Endometrial microvascular endothelial cells (primary cell): Measurements from ENCODE around the gene TRRAP. TPM values are rescaled to one million over a fixed set of nuclear protein-coding genes. Genes with fewer than 3 reads are reported as not detected.
"Not testable (repeated sequence)": the region's sequence is repeated elsewhere in the genome, so short reads cannot be mapped to it uniquely, and the experiment has no call there.

Experiments
- in situ Hi-C: cut with HindIII; loops from 2 replicates; pipeline ENCODE4 v1.10.0; 2017; ENCODE audit warnings: low sequenced_read_pairs, low pct_unique_long_range_greater_than_20kb; ENCODE audit errors: inconsistent ontology term
- total RNA-seq: library from RNA; depleted of rRNA; stranded (reverse); fragments of >200 nt; gene quantifications from one replicate; pipeline ENCODE4 v1.2.3, GENCODE V29; 2015; ENCODE audit errors: inconsistent ontology term

The TRRAP gene
- total RNA-seq, 1 donor from 2014 or later: 21.6 TPM

- in situ Hi-C loops: no loop called here
Observed at GRCh38 chr7:99034932-99035722, 156.8 kb downstream of the TRRAP start.

GRCh38 chr7:99035723-99036545, 157.6 kb downstream of the TRRAP start:
- in situ Hi-C loops: no loop called here

GRCh38 chr7:99036546-99037111, 158.3 kb downstream of the TRRAP start:
- in situ Hi-C loops: no loop called here

GRCh38 chr7:99037327-99037940, 159.1 kb downstream of the TRRAP start:
- in situ Hi-C loops: no loop called here

GRCh38 chr7:99038086-99038855, 159.9 kb downstream of the TRRAP start:
- in situ Hi-C loops: no loop called here

GRCh38 chr7:99039384-99039891, 161.1 kb downstream of the TRRAP start:
- in situ Hi-C loops: no loop called here

- in situ Hi-C loops: no loop called here
Observed at GRCh38 chr7:99040104-99040958, 162.0 kb downstream of the TRRAP start.

- in situ Hi-C loops: no loop called here
Observed at GRCh38 chr7:99041526-99041925, 163.2 kb downstream of the TRRAP start.

- in situ Hi-C loops: no loop called here
Observed at GRCh38 chr7:99042957-99043356, 164.6 kb downstream of the TRRAP start.

GRCh38 chr7:99044858-99045257, 166.5 kb downstream of the TRRAP start:
- in situ Hi-C loops: not testable (repeated sequence)

GRCh38 chr7:99046262-99046661, 167.9 kb downstream of the TRRAP start:
- in situ Hi-C loops: not testable (repeated sequence)

GRCh38 chr7:99046722-99047121, 168.4 kb downstream of the TRRAP start:
- in situ Hi-C loops: no loop called here

- in situ Hi-C loops: no loop called here
Observed at GRCh38 chr7:99047526-99048077, 169.3 kb downstream of the TRRAP start.

GRCh38 chr7:99050971-99051370, 172.6 kb downstream of the TRRAP start:
- in situ Hi-C loops: no loop called here

GRCh38 chr7:99054781-99055180, 176.4 kb downstream of the TRRAP start:
- in situ Hi-C loops: no loop called here

GRCh38 chr7:99061001-99061776, 182.9 kb downstream of the TRRAP start:
- in situ Hi-C loops: no loop called here
